ENCODE results near the gene ZSWIM5.
"Not testable (repeated sequence)": the region's sequence is repeated elsewhere in the genome, so short reads cannot be mapped to it uniquely, and the experiment has no call there.

DNA sequence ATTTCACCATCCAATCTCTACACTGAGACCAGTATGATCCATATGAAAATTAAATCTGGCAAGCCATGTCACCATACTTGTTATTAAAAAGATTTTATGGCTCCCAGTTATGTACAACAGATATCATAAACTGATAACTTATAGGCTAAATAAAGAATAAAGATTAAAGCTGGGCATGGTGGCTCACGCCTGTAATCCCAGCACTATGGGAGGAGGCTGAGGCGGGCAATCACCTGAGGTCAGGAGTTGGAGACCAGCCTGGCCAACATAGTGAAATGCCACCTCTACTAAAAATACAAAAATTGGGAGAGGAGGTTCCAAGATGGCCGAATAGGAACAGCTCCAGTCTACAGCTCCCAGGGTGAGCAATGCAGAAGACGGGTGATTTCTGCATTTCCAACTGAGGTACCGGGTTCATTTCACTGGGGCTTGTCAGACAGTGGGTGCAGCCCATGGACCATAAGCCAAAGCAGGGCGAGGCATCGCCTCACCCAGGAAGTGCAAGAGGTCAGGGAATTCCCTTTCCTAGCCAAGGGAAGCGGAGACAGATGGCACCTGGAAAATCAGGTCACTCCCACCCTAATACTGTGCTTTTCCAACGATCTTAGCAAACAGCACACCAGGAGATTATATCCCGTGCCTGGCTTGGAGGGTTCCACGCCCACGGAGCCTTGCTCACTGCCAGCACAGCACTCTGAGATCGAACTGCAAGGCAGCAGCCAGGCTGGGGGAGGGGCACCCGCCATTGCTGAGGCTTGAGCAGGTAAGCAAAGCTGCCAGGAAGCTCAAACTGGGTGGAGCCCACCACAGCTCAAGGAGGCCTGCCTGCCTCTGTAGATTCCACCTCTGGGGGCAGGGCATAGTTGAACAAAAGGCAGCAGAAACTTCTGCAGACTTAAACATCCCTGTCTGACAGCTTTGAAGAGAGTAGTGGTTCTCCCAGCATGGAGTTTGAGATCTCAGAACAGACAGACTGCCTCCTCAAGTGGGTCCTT lies 44.1 kb downstream of the ZSWIM5 start:
- not testable (repeated sequence) for TF ChIP-seq TAF1 (IDR thresholded peaks at IDR 0.05; ENCODE audit: borderline replicate concordance, low read depth, low read length); POLR2A (IDR thresholded peaks at IDR 0.05; ENCODE audit: low read depth, low read length)

Measured in GM12892 (cell line).